H1 (cell line): ENCODE data around the gene CDH10. TPM values are rescaled to one million over a fixed set of nuclear protein-coding genes. Genes with fewer than 3 reads are reported as not detected.

ENCODE experiments used
- CTCF ChIA-PET: fragments of 300-600 bp; sonication (Branson Sonifier 250); formaldehyde crosslinking; loops from one replicate; lab custom pipeline; 2021; ENCODE audit not compliant: partially characterized antibody; lab: Charles Lee
- POLR2A ChIA-PET: fragments of 300-600 bp; sonication (Branson Sonifier 250); formaldehyde crosslinking; loops from one replicate; lab custom pipeline; 2021; ENCODE audit warnings: inconsistent platforms; ENCODE audit not compliant: partially characterized antibody; lab: Charles Lee
- DNase-seq, 2 experiments: peaks; one replicate each; pipeline versions ENCODE4 v3.0.0 to v3.0.0-alpha.2; 2010 to 2022; ENCODE audit warnings: low spot score in 2 of 2, low read depth in 1 of 2, mixed read lengths in 1 of 2
- FAIRE-seq: peaks from 2 replicates; lab custom pipeline; 2011; peaks lifted over from hg19 to GRCh38; lab: Jason Lieb, UNC
- H2AFZ ChIP-seq: 2 replicates; pipeline ENCODE4 v1.8.1; 2012; ENCODE audit warnings: low read length, inconsistent platforms
- H2AK5ac ChIP-seq: 2 replicates; pipeline ENCODE4 v1.6.1; 2013; ENCODE audit warnings: low read depth, low read length
- H2BK120ac ChIP-seq: replicated peaks from 2 replicates; pipeline ENCODE3; 2013; ENCODE audit warnings: low read depth, low read length, inconsistent platforms
- H2BK12ac ChIP-seq: 2 replicates; pipeline ENCODE4 v1.6.1; 2013; ENCODE audit warnings: low read depth, low read length
- H2BK15ac ChIP-seq: 2 replicates; pipeline ENCODE4 v1.6.1; 2013; ENCODE audit warnings: low read length
- H2BK20ac ChIP-seq: 2 replicates; pipeline ENCODE4 v1.6.1; 2013; ENCODE audit warnings: low read length
- H2BK5ac ChIP-seq: 2 replicates; pipeline ENCODE4 v1.6.1; 2013; ENCODE audit warnings: low read depth, low read length
- H3K14ac ChIP-seq: 2 replicates; pipeline ENCODE4 v1.6.1; 2013; ENCODE audit warnings: inconsistent platforms; ENCODE audit not compliant: insufficient read length
- H3K18ac ChIP-seq: 2 replicates; pipeline ENCODE4 v1.6.1; 2013; ENCODE audit warnings: low read length; ENCODE audit errors: extremely low read depth
- H3K23ac ChIP-seq: 2 replicates; pipeline ENCODE4 v1.6.1; 2013; ENCODE audit warnings: inconsistent platforms; ENCODE audit not compliant: insufficient read length
- H3K23me2 ChIP-seq: 2 replicates; pipeline ENCODE4 v1.6.1; 2013; ENCODE audit warnings: low read depth, low read length
- H3K27ac ChIP-seq: 2 replicates; pipeline ENCODE4 v1.6.1; 2011; ENCODE audit warnings: low read depth, low read length, inconsistent platforms
- H3K27me3 ChIP-seq, 4 experiments: replicated peaks in 1 of 4; 1 replicate in 1 of 4; 2 replicates in 3 of 4; pipeline versions ENCODE4 v1.6.1 to v1.8.1; 2011 to 2013; ENCODE audit warnings: low read length in 3 of 4, mild to moderate bottlenecking in 3 of 4, inconsistent platforms in 2 of 4, mixed read lengths in 2 of 4, moderate library complexity in 1 of 4; ENCODE audit not compliant: control insufficient read depth in 3 of 4, insufficient read depth in 3 of 4; ENCODE audit errors: extremely low read depth in 1 of 4
- H3K36me3 ChIP-seq, 4 experiments: 2 replicates each; pipeline versions ENCODE4 v1.6.1 to v1.8.1; 2011 to 2013; ENCODE audit warnings: mild to moderate bottlenecking in 4 of 4, low read length in 3 of 4, moderate library complexity in 2 of 4, control low read depth in 1 of 4, inconsistent platforms in 1 of 4; ENCODE audit not compliant: insufficient read depth in 4 of 4, control insufficient read depth in 2 of 4
- H3K4ac ChIP-seq: replicated peaks from 2 replicates; pipeline ENCODE3; 2013; ENCODE audit warnings: low read length, low read depth, mixed read lengths, inconsistent platforms; ENCODE audit not compliant: insufficient read length
- H3K4me1 ChIP-seq, 4 experiments: replicated peaks in 1 of 4; 1 replicate in 1 of 4; 2 replicates in 3 of 4; pipeline versions ENCODE4 v1.6.1 to v1.8.1; 2011 to 2013; ENCODE audit warnings: low read length in 3 of 4, inconsistent platforms in 2 of 4, mixed read lengths in 1 of 4; ENCODE audit not compliant: insufficient read depth in 4 of 4, control insufficient read depth in 3 of 4
- H3K4me2 ChIP-seq, 2 experiments: 2 replicates each; pipeline versions ENCODE4 v1.6.1 to v1.8.1; 2011 to 2013; ENCODE audit warnings: low read depth in 2 of 2, low read length in 2 of 2, control low read depth in 1 of 2, inconsistent platforms in 1 of 2, mild to moderate bottlenecking in 1 of 2; ENCODE audit not compliant: insufficient read depth in 1 of 2
- H3K4me3 ChIP-seq, 4 experiments: fragments of 200-600, 300-600 bp in 1 of 4; sonication (generic), shearing (Covaris generic), sonication (Bioruptor Twin) in 1 of 4; 2 replicates each; pipeline versions ENCODE4 v1.5.1 to v1.8.1; 2011 to 2016; ENCODE audit warnings: low read length in 4 of 4, low read depth in 3 of 4, control low read depth in 2 of 4, inconsistent platforms in 2 of 4, mild to moderate bottlenecking in 2 of 4, mixed read lengths in 1 of 4, moderate library complexity in 1 of 4; ENCODE audit not compliant: insufficient read depth in 2 of 4; ENCODE audit errors: extremely low read depth in 1 of 4
- H3K56ac ChIP-seq: replicated peaks from 2 replicates; pipeline ENCODE3; 2013; ENCODE audit warnings: low read depth, mild to moderate bottlenecking, mixed read lengths, low read length, inconsistent platforms; ENCODE audit not compliant: insufficient read length
- H3K79me1 ChIP-seq: 2 replicates; pipeline ENCODE4 v1.6.1; 2013; ENCODE audit warnings: low read depth, low read length, control low read depth
- H3K79me2 ChIP-seq, 2 experiments: 2 replicates each; pipeline versions ENCODE4 v1.6.1 to v1.8.1; 2012 to 2013; ENCODE audit warnings: low read length in 2 of 2, mild to moderate bottlenecking in 2 of 2, inconsistent platforms in 1 of 2; ENCODE audit not compliant: insufficient read depth in 2 of 2, control insufficient read depth in 1 of 2
- H3K9ac ChIP-seq, 4 experiments: replicated peaks in 1 of 4; 1 replicate in 1 of 4; 2 replicates in 3 of 4; pipeline versions ENCODE4 v1.6.1 to v1.8.1; 2011 to 2013; ENCODE audit warnings: low read depth in 3 of 4, low read length in 3 of 4, control low read depth in 2 of 4, mild to moderate bottlenecking in 2 of 4, moderate library complexity in 2 of 4, inconsistent platforms in 1 of 4; ENCODE audit errors: extremely low read depth in 1 of 4
- H3K9me3 ChIP-seq, 2 experiments: 2 replicates each; pipeline versions ENCODE4 v1.6.1 to v1.8.1; 2012 to 2013; ENCODE audit warnings: mild to moderate bottlenecking in 2 of 2, moderate library complexity in 2 of 2, control low read depth in 1 of 2, inconsistent platforms in 1 of 2, low read depth in 1 of 2, low read length in 1 of 2, mixed read lengths in 1 of 2; ENCODE audit not compliant: insufficient read depth in 2 of 2
- H4K20me1 ChIP-seq, 2 experiments: replicated peaks in 1 of 2; 2 replicates each; pipeline versions ENCODE3 to v1.8.1; 2011 to 2013; ENCODE audit warnings: inconsistent platforms in 2 of 2, low read length in 2 of 2, mild to moderate bottlenecking in 1 of 2; ENCODE audit not compliant: insufficient read depth in 2 of 2, control insufficient read depth in 1 of 2
- H4K5ac ChIP-seq: 2 replicates; pipeline ENCODE4 v1.6.1; 2013; ENCODE audit warnings: low read length, low read depth, mixed read lengths, inconsistent platforms; ENCODE audit not compliant: insufficient read length
- H4K8ac ChIP-seq: 2 replicates; pipeline ENCODE4 v1.8.0; 2013; ENCODE audit warnings: mild to moderate bottlenecking, moderate library complexity, low read length, inconsistent platforms; ENCODE audit not compliant: insufficient read depth; ENCODE audit errors: extremely low read depth
- H4K91ac ChIP-seq: replicated peaks from 2 replicates; pipeline ENCODE3; 2013; ENCODE audit warnings: low read length, mixed read lengths, inconsistent platforms; ENCODE audit not compliant: insufficient read length
- ATF3 ChIP-seq: IDR thresholded peaks from 2 replicates; pipeline ENCODE4 v1.6.1; 2011; ENCODE audit warnings: low read depth, mild to moderate bottlenecking, low read length; ENCODE audit not compliant: insufficient read depth
- CEBPB ChIP-seq: IDR thresholded peaks from 2 replicates; pipeline ENCODE4 v1.6.1; 2012; ENCODE audit warnings: low read depth, low read length
- POLR2A ChIP-seq, 2 experiments: IDR thresholded peaks; 1 replicate in 1 of 2; 2 replicates in 1 of 2; pipeline ENCODE4 v1.6.1; 2011; ENCODE audit warnings: low read depth in 2 of 2, low read length in 2 of 2, mild to moderate bottlenecking in 2 of 2; ENCODE audit errors: control extremely low read depth in 1 of 2
- TBP ChIP-seq: IDR thresholded peaks from 2 replicates; pipeline ENCODE4 v1.6.1; 2011; ENCODE audit warnings: low read depth, low read length, improper control_type of control experiment
- ZNF274 ChIP-seq: IDR thresholded peaks from 2 replicates; pipeline ENCODE4 v1.7.0; 2012; ENCODE audit warnings: low read length, borderline replicate concordance; ENCODE audit errors: extremely low read depth
- WGBS, 2 experiments: shearing (Covaris generic) in 1 of 2; methylation state at CpG; one replicate each; pipeline versions ENCODE4 v1.1.6 to v1.1.7; 2013 to 2015; ENCODE audit warnings: low lambda C conversion rate in 2 of 2, mixed read lengths in 2 of 2, inconsistent platforms in 1 of 2, low coverage in 1 of 2, missing lambda C conversion rate in 1 of 2; ENCODE audit not compliant: insufficient replicate concordance in 2 of 2, insufficient coverage in 1 of 2, insufficient read length in 1 of 2; ENCODE audit errors: extremely low coverage in 1 of 2, missing lambda C conversion rate in 1 of 2; 5-methylcytosine and 5-hydroxymethylcytosine counted together
- polyA plus RNA-seq, 7 experiments: library from polyadenylated mRNA; depleted of rRNA in 3 of 7; stranded (reverse) in 5 of 7; unstranded in 2 of 7; fragments of >200 nt in 5 of 7; fragments of 200-250 nt in 2 of 7; gene quantifications; 1 replicate in 5 of 7; 2 replicates in 1 of 7; 4 replicates in 1 of 7; pipeline versions ENCODE4 v1.2.1 to v1.2.3, GENCODE V29; 2011 to 2013; ENCODE audit warnings: missing spikeins in 2 of 7, mixed read lengths in 2 of 7
- total RNA-seq: library from RNA; stranded (reverse); fragmentation: NEBNext Ultra II Directional; extraction: Animal tissue kit (Norgen Biotek cat#: 25700); gene quantifications from 2 replicates; pipeline ENCODE4 v1.2.1, GENCODE V29; 2021

The CDH10 gene
- total and polyA plus RNA-seq, 2 of the 8 experiments (the other 6 are each of a cell fraction or from before 2014, with no cell fraction given) = 0.11 TPM; not detected in 1

- Histone ChIP-seq H2BK12ac (no peak overlapping the region), H2BK15ac (no peak overlapping the region), H4K8ac (no peak overlapping the region), H3K9me3 (no peaks in the 10 kb centered on the region), H3K27ac (no peak overlapping the region), H3K36me3 (no peaks in the 10 kb centered on the region), H2AK5ac (no peak overlapping the region), H2BK5ac (no peak overlapping the region), H2BK20ac (no peak overlapping the region), H3K23ac (no peak overlapping the region), H4K5ac (no peak overlapping the region), H3K4me2 (no peak overlapping the region), H4K91ac (no peak overlapping the region), H3K23me2 (no peaks in the 10 kb centered on the region), H3K4me3 (no peak overlapping the region), H2BK120ac (no peak overlapping the region), H3K4me1 (peaks cover 0 to 6% (median 2%) of the 10 kb centered on the region in 4 experiments; a peak in 3 of 7 replicates), H3K27me3 (no peaks in the 10 kb centered on the region), H3K18ac (no peak overlapping the region), H3K56ac (no peak overlapping the region), H3K4ac (no peak overlapping the region), H3K79me2 (no peaks in the 10 kb centered on the region), H3K79me1 (no peaks in the 10 kb centered on the region), H2AFZ (peak overlapping the region; percentile 80; the same call in 1 of the 2 replicates), H4K20me1 (no peaks in the 10 kb centered on the region), H3K14ac (no peak overlapping the region), H3K9ac (no peak overlapping the region)
- no peak for FAIRE-seq
- no peak for DNase-seq
- 51 to 100% methylated on average over 3 to 5 of the region's 5 CpGs for WGBS, 2 experiments
- POLR2A ChIA-PET = no interaction called here
- CTCF ChIA-PET = interaction anchor here (0.6 to 1.5 kb wide), 6 partner anchors 9 to 1375 kb away, joined by 3 to 7 read pairs (median 4); partner anchors contain the start of gene CDH10
- TF ChIP-seq POLR2A (IDR thresholded peaks at IDR 0.05; ENCODE audit: control extremely low read depth in 1 of 2, low read depth in 2 of 2, low read length in 2 of 2) (no peak), ZNF274 (no peak), ATF3 (no peak), CEBPB (no peak), TBP (no peak)
Observed at GRCh38 chr5:24635209-24635608, 9.6 kb downstream of the CDH10 start.
